A172 (cell line): Measurements from ENCODE around the gene CDK10. TPM values are rescaled to one million over a fixed set of nuclear protein-coding genes. Genes with fewer than 3 reads are reported as not detected.

ENCODE experiments used
- DNase-seq: peaks from one replicate; pipeline ENCODE4 v3.0.0-alpha.2; 2015; ENCODE audit warnings: low spot score
- total RNA-seq: library from RNA; depleted of rRNA; stranded (reverse); fragments of >200 nt; shearing (Covaris generic); gene quantifications from 2 replicates; pipeline ENCODE4 v1.2.3, GENCODE V29; 2014

Gene CDK10
- total RNA-seq, 1 experiment from 2014 or later: 31.1 TPM

DNA sequence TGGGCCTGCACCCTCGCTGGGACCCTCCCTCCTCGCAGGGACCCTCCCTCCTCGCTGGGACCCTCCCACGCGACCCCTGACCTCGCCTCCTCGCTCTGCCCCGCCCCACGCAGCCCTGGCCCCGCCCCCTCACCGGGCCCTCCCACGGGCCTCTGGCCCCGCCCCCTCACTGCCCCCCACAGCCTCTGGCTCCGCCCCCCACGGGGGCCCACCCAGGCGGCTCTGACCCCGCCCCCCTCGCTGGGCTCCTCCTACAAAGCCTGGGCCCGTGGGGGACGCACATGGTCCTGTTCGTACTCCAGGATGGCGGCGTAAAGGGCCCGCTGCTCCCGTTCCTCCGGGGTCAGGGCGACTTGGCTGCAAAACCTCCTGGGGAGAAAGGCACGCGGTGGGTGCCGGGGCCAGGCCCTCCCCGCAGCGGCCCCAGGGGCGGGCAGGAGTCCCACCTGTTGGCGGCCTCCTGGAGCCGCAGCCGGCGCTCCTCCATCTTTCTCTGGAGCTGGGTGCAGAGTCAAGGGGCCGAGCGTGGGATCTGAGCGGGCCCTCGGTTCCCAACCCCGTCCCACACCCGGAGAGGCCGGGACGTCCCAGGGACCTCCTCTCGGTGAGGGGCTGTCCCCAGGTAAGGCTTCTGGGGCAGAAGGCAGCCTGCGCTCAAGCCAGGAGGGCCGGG, 25.2 kb downstream of the CDK10 start:
- no peak for DNase-seq

- DNase-seq: no peak
These were observed 25.8 kb downstream of the CDK10 start for GRCh38 chr16:89712274-89712781.

- no peak for DNase-seq
These were observed 30.0 kb downstream of the CDK10 start for GRCh38 chr16:89716493-89716892.

DNA sequence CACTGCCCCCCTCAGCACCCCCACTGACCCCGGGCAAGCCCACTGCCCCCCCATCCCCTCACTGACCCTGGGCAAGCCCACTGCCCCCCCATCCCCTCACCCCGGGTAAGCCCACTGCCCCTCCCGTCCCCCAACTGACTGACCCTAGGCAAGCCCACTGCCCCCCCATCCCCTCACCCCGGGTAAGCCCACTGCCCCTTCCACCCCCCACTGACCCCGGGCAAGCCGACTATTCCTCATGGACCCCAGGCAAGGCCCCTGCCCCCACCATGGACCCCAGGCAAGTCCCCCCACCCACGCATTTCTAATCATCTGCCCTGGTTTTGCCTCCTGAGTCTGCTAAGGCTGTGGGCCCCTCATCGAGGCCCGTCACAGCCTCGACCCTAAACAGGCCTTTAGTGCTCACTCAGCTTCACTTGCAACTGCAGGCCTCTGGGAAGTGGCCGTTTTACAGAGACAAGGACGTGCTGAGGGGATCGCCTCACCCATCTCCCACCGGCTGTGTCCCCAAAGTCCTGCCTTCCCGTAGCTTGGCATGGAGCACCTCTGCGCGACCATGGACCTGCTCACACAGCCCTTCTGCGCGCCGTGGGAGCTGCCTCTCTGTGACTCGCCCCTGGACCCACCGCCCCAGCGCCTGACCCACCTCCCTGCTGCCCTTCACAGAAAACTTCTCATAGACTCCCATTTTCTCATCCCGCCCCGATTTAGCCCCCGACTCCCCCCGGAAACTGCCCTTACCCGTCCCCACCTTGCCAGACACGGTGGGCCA, 30.6 kb downstream of the CDK10 start:
- DNase-seq: no peak

GRCh38 chr16:89717688-89718505, 31.4 kb downstream of the CDK10 start:
- DNase-seq: no peak

- DNase-seq: no peak
These were observed 34.0 kb downstream of the CDK10 start for GRCh38 chr16:89720551-89720812.

DNA sequence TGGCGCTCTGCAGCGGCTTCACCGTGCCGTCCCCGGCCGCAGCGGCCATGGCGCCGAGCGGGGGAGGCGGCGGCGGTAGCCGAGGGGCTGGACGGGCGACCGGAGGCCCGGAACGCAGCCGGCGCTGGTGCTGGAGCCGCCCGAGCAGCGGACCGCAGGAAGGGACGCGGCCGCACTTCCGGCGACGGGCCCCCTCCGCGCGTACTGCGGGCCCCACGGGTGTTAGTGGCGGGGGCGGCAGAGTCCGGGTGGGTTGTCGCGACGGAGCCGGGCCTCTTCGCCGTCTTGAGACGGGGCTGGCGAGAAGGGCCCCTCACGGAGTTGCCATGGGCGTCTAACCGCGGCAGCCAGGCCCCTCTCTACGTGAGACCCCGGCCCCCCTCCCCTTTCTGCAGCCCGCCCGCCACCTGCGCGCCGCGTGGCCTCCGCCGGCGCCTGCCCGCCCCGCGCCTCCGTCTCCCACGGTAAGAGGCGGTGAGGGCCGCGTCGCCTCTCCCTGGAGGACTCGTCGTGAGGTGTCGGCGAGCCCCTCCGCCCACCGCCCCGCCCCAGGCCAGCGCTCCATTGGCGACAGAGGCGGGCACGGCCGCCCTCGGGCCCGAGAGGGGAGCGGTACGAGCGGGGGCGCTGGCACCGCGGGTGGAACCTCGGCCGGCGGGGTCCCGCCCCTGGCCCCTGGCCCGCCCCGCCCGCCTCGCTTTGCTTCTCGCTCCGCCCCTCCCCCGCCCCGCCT, 34.5 kb downstream of the CDK10 start, which contains the start of the genes VPS9D1 and ZNF276:
Gene VPS9D1 (minus strand): TSS at position 86 of the 733 bp plus-strand sequence. CDS start 37 bp downstream, at position 49.
Gene ZNF276 (plus strand): TSS at position 725 of the 733 bp plus-strand sequence. CDS start 104 bp downstream, outside the sequence.
- peak; percentile 66 for DNase-seq

DNA sequence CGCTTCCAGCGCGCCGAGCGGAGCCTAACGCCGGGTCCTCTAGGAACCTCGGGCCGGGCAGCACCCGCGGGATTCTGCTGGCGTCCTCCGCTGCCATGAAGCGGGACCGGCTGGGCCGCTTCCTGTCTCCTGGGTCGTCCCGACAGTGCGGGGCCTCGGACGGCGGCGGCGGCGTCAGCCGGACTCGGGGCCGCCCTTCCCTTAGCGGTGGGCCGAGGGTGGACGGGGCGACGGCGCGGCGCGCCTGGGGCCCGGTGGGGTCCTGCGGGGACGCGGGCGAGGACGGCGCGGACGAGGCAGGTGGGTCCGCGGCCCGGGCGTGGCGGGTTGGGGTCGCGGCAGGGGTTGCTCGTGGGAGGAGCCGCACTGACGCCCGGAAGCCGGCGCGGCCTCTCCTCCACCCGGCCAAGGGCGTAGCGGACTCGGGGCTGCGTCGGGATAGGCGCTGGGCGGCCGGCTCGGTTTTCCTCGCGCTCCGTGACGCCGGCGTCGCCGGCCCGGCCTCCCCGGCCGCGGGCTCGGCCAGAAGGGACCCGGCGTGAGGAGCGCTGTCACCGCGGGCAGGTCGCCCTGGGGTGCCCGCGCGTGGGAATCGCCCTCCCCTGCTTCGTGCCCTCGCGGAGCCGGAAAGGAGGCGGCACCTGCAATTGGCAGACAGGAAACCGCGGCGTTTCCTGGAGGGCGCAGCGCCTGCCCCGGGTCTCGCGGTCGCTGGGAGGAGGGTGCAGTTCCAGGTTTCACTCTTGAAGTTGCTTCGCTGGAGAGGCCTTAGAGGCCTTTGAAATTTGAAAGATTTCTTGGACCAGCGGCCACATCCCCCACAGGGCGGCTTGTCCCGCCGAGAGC, 35.3 kb downstream of the CDK10 start:
- DNase-seq: peak; percentile 46

DNA sequence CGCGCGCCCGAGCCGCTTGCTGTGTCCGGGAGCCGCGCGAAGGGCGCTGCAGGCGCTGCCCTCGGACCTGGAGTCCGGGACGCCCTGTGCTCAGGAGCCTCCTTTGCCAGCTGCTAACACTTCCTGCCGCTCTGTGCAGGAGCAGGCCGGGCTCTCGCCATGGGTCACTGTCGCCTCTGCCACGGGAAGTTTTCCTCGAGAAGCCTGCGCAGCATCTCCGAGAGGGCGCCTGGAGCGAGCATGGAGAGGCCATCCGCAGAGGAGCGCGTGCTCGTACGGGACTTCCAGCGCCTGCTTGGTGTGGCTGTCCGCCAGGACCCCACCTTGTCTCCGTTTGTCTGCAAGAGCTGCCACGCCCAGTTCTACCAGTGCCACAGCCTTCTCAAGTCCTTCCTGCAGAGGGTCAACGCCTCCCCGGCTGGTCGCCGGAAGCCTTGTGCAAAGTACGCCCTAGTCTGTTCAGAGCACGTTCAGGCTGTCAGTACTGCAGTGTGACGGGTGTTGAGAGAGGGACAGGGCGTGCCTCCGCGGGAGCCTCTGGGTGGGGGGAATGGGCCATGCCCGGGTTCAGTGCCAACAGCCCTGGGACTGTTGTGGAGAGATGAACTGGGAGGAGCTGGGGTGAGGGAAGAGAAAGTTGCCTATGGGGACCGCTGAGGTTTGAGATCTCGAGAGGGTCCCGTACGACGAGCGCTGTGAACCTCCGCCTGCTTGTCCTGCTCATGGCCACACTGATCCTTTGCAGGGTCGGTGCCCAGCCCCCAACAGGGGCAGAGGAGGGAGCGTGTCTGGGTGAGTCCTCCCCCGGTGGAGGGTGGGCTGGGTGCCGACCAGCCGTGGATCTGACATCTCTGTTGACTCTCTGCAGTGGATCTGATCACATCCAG, 36.1 kb downstream of the CDK10 start:
- peak; percentile 74 for DNase-seq

DNA sequence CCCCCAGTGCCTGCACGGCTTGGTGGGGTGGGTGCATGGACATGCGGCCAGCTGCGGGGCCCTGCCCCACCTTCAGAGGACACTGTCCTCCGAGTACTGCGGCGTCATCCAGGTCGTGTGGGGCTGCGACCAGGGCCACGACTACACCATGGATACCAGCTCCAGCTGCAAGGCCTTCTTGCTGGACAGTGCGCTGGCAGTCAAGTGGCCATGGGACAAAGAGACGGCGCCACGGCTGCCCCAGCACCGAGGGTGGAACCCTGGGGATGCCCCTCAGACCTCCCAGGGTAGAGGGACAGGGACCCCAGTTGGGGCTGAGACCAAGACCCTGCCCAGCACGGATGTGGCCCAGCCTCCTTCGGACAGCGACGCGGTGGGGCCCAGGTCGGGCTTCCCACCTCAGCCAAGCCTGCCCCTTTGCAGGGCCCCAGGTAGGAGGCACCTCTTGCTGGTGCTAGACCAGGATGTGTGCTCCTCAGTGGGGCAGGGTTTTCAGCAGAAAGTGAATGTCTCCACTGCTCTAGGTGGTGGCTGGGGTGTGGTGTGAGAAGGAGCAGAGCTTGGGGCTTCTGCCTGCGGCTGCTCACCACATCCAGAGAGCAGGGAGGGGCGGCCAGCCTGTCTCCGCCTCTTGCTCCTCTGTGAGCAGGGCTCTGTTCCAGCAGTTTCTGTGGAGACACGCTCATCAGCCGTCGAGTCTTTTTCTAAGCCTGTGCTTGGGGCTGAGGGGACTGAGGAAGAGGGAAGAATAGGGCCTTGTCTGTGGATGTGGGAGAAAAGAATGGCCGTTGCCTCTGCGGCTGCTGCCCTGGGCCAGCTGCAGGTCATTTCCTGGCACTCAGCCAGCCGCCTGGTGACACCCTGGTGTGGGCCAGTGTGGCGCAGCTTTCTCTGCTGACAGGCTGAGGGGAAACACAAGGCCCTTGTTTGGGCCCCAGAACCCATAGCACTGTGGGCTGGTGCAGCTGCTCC, 37.1 kb downstream of the CDK10 start:
- no peak for DNase-seq

DNA sequence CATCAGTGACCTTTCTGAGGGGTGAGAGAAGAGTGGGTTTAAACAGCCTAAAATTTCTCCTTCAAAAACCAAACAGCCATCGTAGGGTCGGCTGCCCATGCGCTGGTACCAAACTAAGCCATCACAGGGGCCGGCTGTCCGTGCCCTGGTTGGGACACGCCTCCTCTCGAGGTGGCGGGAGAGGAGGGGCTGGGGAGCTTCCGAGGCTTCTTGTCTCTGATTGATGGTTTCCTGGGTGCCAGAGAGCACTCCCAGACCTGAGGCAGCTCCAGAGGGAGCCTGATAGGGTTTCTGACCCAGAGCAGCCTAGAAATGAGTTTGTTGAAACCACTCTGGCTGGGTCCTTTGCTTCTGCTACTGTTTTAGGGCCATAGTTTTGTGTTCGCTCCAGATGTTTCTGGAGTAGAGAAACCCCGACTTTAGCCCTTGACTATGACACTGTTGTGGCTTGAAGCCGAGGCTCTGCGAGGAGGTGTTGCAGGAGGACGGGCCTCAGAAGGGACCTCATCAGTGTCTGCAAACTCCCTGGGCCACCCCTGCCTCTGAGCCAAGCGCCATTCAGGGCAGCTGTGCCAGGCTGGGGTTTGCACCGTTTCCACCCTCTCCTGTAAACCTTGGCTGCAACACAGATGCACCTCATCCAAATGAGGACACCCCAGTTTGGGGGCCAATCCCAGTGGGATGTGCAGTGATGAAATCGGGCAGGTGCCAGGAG, 41.1 kb downstream of the CDK10 start:
- peak; percentile 64 for DNase-seq

DNA sequence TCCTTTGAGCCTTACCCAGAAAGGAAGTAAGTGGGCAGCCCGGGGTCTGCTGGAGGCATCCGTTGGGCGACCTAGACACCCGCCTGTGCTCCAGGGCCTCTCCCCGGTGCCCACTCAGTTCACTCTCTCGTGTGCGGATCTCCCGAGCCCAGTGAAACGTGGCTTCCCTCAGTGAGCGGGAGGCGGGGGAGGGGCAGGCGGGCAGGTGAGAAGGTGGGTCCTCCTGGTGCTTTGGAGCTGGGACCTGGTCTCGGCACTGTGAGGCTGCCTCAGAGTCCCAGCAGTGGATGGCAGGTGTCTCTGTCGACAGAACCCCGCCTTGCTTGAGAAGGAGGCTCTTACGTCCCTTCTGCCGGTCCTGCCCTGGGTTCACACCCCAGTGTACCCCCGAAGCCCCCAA, 42.8 kb downstream of the CDK10 start:
- DNase-seq: no peak

GRCh38 chr16:89729863-89730593, 43.5 kb downstream of the CDK10 start:
- DNase-seq: no peak

GRCh38 chr16:89730610-89731234, 44.2 kb downstream of the CDK10 start:
- no peak for DNase-seq

DNA sequence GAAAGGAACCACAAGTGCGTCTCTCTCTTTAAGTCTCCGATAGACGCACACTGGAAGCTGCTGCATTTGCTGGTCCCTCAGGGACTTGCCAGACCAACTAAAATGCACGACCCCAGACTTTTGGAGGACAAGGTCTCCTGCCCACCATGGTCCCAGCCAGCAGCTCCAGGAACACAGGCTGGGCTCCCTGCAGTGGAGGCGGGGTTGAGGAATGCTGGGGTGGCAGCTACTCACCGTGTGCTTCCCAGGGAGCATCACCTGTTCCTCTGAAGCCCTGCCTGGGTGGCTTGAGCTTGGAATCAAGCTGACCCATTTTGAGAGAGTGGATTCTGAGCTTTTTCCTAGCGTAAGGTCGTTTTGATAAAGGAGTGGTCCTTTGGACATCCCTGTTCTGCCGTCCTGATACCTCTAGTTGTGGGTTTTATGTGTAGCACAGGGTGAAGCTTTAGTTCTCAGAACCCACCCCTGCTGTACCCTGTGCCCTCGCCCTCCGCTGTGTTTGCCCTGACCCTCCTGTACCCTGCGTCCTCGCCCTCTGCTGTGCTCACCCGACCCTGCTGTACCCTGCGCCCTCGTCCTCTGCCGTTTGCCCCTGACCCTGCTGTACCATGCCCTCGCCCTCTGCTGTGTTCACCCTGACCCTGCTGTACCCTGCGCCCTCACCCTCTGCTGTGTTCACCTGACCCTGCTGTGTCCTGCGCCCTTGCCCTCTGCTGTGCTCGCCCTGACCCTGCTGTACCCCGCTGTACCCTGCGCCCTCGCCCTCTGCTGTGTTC, 45.8 kb downstream of the CDK10 start:
- DNase-seq: no peak

DNA sequence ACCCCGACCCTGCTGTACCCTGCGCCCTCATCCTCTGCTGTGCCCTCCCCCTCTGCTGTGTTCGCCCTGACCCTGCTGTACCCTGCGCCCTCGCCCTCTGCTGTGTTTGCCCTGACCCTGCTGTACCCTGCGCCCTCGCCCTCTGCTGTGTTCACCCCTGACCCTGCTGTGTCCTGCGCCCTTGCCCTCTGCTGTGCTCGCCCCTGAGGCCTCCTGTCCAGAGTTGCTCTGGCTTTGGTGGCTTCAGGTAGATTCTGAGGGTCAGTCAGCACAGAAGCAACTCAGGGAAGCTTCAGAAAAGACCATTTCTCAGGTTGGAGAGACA, 46.4 kb downstream of the CDK10 start:
- no peak for DNase-seq
